GM12878 (cell line): ENCODE measurements around the gene ROR2. TPM values are rescaled to one million over a fixed set of nuclear protein-coding genes. Genes with fewer than 3 reads are reported as not detected.

Experiments
- ATAC-seq: fragments of 200-7000 bp; cut with Tn5 transposase; 3 replicates; pipeline ENCODE4 v1.9.1; 2020; ENCODE audit warnings: mild to moderate bottlenecking, moderate library complexity
- BruUV-seq: library from RNA; stranded (reverse); fragments of 400-500 nt; replicated peaks from 2 replicates; lab custom pipeline; 2021; lab: Mats Ljungman, UMichigan
- CTCF ChIA-PET: fragments of 300-600 bp; sonication (Branson Sonifier 250); formaldehyde crosslinking; extraction: SDS; loops from one replicate; lab custom pipeline; 2021; ENCODE audit warnings: inconsistent platforms; lab: Yijun Ruan, JAX
- POLR2A ChIA-PET: fragments of 350-600 bp; formaldehyde crosslinking; extraction: SDS; loops from one replicate; lab custom pipeline; 2021; ENCODE audit warnings: inconsistent platforms; lab: Charles Lee
- RAD21 ChIA-PET: fragments of 300-600 bp; sonication (Branson Sonifier 250); formaldehyde crosslinking; loops from one replicate; lab custom pipeline; 2023; ENCODE audit warnings: antibody characterized with exemption; ENCODE audit not compliant: unreplicated experiment; lab: Charles Lee
- SMC1A ChIA-PET: fragments of 300-600 bp; sonication (Branson Sonifier 250); formaldehyde crosslinking; loops from one replicate; lab custom pipeline; 2023; ENCODE audit not compliant: unreplicated experiment, uncharacterized antibody; lab: Charles Lee
- DNase-seq: peaks from one replicate; pipeline ENCODE4 v3.0.0-alpha.2; 2011; ENCODE audit warnings: low read depth, low spot score
- FAIRE-seq: peaks from 3 replicates; lab custom pipeline; 2011; peaks lifted over from hg19 to GRCh38; lab: Jason Lieb, UNC
- H2AFZ ChIP-seq: 2 replicates; pipeline ENCODE4 v1.6.0; 2011; ENCODE audit warnings: low read depth, low read length, control low read depth; ENCODE audit not compliant: control insufficient read depth
- H3K27ac ChIP-seq: 2 replicates; pipeline ENCODE4 v1.5.1; 2011; ENCODE audit warnings: control low read depth; ENCODE audit not compliant: control insufficient read depth, insufficient read depth
- H3K27me3 ChIP-seq, 2 experiments: replicated peaks in 1 of 2; 2 replicates each; pipeline versions ENCODE4 v1.6.0 to v1.6.1; 2011; ENCODE audit warnings: low read length in 1 of 2; ENCODE audit not compliant: control insufficient read depth in 2 of 2, insufficient read depth in 2 of 2
- H3K36me3 ChIP-seq, 2 experiments: 2 replicates each; pipeline ENCODE4 v1.5.1; 2011; ENCODE audit warnings: low read length in 1 of 2; ENCODE audit not compliant: control insufficient read depth in 2 of 2, insufficient read depth in 2 of 2
- H3K4me1 ChIP-seq: 2 replicates; pipeline ENCODE4 v1.6.1; 2011; ENCODE audit warnings: mild to moderate bottlenecking, low read length, moderate library complexity, mixed read lengths; ENCODE audit not compliant: control insufficient read depth, insufficient read depth
- H3K4me2 ChIP-seq: 2 replicates; pipeline ENCODE4 v1.6.0; 2011; ENCODE audit warnings: control low read depth; ENCODE audit not compliant: control insufficient read depth, insufficient read depth
- H3K4me3 ChIP-seq: fragments of 200-600 bp; sonication (generic); 2 replicates; pipeline ENCODE4 v1.5.1; 2016
- H3K79me2 ChIP-seq: 2 replicates; pipeline ENCODE4 v1.6.0; 2011; ENCODE audit warnings: low read length; ENCODE audit not compliant: control insufficient read depth, insufficient read depth
- H3K9ac ChIP-seq: 2 replicates; pipeline ENCODE4 v1.8.0; 2011; ENCODE audit warnings: low read length, control low read depth, mixed read lengths; ENCODE audit not compliant: control insufficient read depth, insufficient read depth
- H3K9me3 ChIP-seq: replicated peaks from 3 replicates; pipeline ENCODE4 v1.5.1; 2011; ENCODE audit warnings: mild to moderate bottlenecking, low read length; ENCODE audit not compliant: control insufficient read depth, insufficient read depth
- H4K20me1 ChIP-seq: 2 replicates; pipeline ENCODE4 v1.6.0; 2011; ENCODE audit not compliant: control insufficient read depth, insufficient read depth
- BHLHE40 ChIP-seq, 2 experiments: fragments of 450-650 bp in 1 of 2; IDR thresholded peaks; 2 replicates each; pipeline ENCODE4 v1.6.1; 2011 to 2017; ENCODE audit warnings: low read depth in 2 of 2, borderline replicate concordance in 1 of 2, improper control_type of control experiment in 1 of 2, low read length in 1 of 2, mild to moderate bottlenecking in 1 of 2
- EGR1 ChIP-seq, 2 experiments: IDR thresholded peaks; 1 replicate in 1 of 2; 2 replicates in 1 of 2; pipeline ENCODE4 v1.6.1; 2011 to 2012; ENCODE audit warnings: low read depth in 2 of 2, low read length in 2 of 2, borderline replicate concordance in 1 of 2, mild to moderate bottlenecking in 1 of 2, moderate library complexity in 1 of 2
- SP1 ChIP-seq: IDR thresholded peaks from one replicate; pipeline ENCODE4 v1.6.1; 2011; ENCODE audit warnings: low read depth, low read length
- SRF ChIP-seq, 2 experiments: IDR thresholded peaks; 2 replicates each; pipeline ENCODE4 v1.6.1; 2011; ENCODE audit warnings: low read depth in 2 of 2, low read length in 2 of 2, mild to moderate bottlenecking in 1 of 2, moderate library complexity in 1 of 2
- ZNF217 ChIP-seq: fragments of 450-650 bp; IDR thresholded peaks from 2 replicates; pipeline ENCODE4 v1.6.1; 2017; ENCODE audit warnings: antibody characterized with exemption, mild to moderate bottlenecking
- ZNF384 ChIP-seq: IDR thresholded peaks from 2 replicates; pipeline ENCODE4 v1.6.1; 2012; ENCODE audit warnings: low read depth, mild to moderate bottlenecking, low read length, improper control_type of control experiment, borderline replicate concordance
- WGBS: methylation state at CpG from one replicate; pipeline ENCODE4 v1.1.6; 2016; ENCODE audit warnings: low lambda C conversion rate; ENCODE audit not compliant: insufficient replicate concordance, insufficient coverage; ENCODE audit errors: missing lambda C conversion rate; 5-methylcytosine and 5-hydroxymethylcytosine counted together
- in situ Hi-C: fragments of 300-500 bp; cut with MboI; formaldehyde crosslinking; loops from 9 replicates; pipeline ENCODE4 v1.14.3; 2018; ENCODE audit warnings: mixed read lengths
- intact Hi-C: fragments of 100-400 bp; cut with micrococcal nuclease; formaldehyde crosslinking; loops from one replicate; pipeline ENCODE4 v1.14.2; 2022; ENCODE audit not compliant: unreplicated experiment
- polyA plus RNA-seq, 11 experiments: library from polyadenylated mRNA; depleted of rRNA in 4 of 11; unstranded in 6 of 11; stranded (reverse) in 5 of 11; fragments of >200 nt; fragmentation: Nextera tagmentation in 4 of 11; fragmentation: Illumina TruSeq in 1 of 11; extraction: Ambion mirVana in 4 of 11; extraction: Trizol in 1 of 11; gene quantifications; 1 replicate in 1 of 11; 2 replicates in 10 of 11; pipeline versions ENCODE4 v1.2.1 to v1.2.3, GENCODE V29; 2011 to 2016; ENCODE audit warnings: inconsistent platforms in 2 of 11, missing spikeins in 2 of 11, low read depth in 1 of 11
- total RNA-seq, 4 experiments: library from RNA; depleted of rRNA in 3 of 4; stranded (reverse); fragments of >200 nt in 3 of 4; fragmentation: Illumina TruSeq in 1 of 4; extraction: Trizol in 1 of 4; gene quantifications; 2 replicates each; pipeline versions ENCODE4 v1.2.1 to v1.2.3, GENCODE V29; 2013 to 2021
- TF ChIP-seq, protein P1 (sequence below): IDR thresholded peaks from 2 replicates; pipeline ENCODE4 v1.6.1; 2012; ENCODE audit warnings: low read depth, low read length, improper control_type of control experiment

Gene ROR2
- total and polyA plus RNA-seq, 10 of the 15 experiments (the other 5 are each of a cell fraction or from before 2014, with no cell fraction given), result 0.03 to 0.05 TPM; not detected in 8

- DNase-seq, result no peak
- H3K4me3 ChIP-seq, result no peak overlapping the region
- in situ Hi-C loops, result no loop called here
- BruUV-seq, result no TSS peak
- no peak for ATAC-seq
- ChIA-PET SMC1A (no interaction called here), CTCF (no interaction called here), POLR2A (no interaction called here), RAD21 (no interaction called here)
- no peak overlapping the region for H3K9ac ChIP-seq
- no peak overlapping the region for H2AFZ ChIP-seq
- H3K4me1 ChIP-seq, result no peaks in the 10 kb centered on the region
- H3K27ac ChIP-seq, result no peak overlapping the region
- TF ChIP-seq ZNF384 (no peak), SRF (IDR thresholded peaks at IDR 0.05; ENCODE audit: low read depth in 2 of 2, low read length in 2 of 2) (no peak), EGR1 (IDR thresholded peaks at IDR 0.05; ENCODE audit: borderline replicate concordance in 1 of 2, low read depth in 2 of 2, low read length in 2 of 2) (no peak), SP1 (no peak), ZNF217 (no peak), BHLHE40 (IDR thresholded peaks at IDR 0.05; ENCODE audit: borderline replicate concordance in 1 of 2, low read depth in 2 of 2, low read length in 1 of 2) (no peak)
- TF ChIP-seq, protein P1, sequence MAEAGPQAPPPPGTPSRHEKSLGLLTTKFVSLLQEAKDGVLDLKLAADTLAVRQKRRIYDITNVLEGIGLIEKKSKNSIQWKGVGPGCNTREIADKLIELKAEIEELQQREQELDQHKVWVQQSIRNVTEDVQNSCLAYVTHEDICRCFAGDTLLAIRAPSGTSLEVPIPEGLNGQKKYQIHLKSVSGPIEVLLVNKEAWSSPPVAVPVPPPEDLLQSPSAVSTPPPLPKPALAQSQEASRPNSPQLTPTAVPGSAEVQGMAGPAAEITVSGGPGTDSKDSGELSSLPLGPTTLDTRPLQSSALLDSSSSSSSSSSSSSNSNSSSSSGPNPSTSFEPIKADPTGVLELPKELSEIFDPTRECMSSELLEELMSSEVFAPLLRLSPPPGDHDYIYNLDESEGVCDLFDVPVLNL, result no peak
- intact Hi-C loops, result no loop called here
- no peak overlapping the region for H3K4me2 ChIP-seq
- H4K20me1 ChIP-seq, result 0 out of 2 replicates have a peak, but pooled peaks cover 3% of the 10 kb centered on the region
- no peak for FAIRE-seq
- H3K27me3 ChIP-seq, result peaks cover 0 to 5% of the 10 kb centered on the region in 2 experiments; a peak in 2 of 4 replicates
- no peaks in the 10 kb centered on the region for H3K79me2 ChIP-seq
- H3K9me3 ChIP-seq, result no peaks in the 10 kb centered on the region
- WGBS, result 54% methylated on average over 4 of the region's 4 CpGs
- H3K36me3 ChIP-seq, result no peaks in the 10 kb centered on the region
Observed at GRCh38 chr9:91824151-91824550, 125.9 kb downstream of the ROR2 start.
